Cerebellar nuclear complex (tissue), 1 donor: ENCODE results near the gene SLC1A3.

Experiments used
- DNase-seq, 2 experiments: peaks; one replicate each; lab custom pipeline; 2025; lab: John Stamatoyannopoulos, UW

Gene SLC1A3

DNA sequence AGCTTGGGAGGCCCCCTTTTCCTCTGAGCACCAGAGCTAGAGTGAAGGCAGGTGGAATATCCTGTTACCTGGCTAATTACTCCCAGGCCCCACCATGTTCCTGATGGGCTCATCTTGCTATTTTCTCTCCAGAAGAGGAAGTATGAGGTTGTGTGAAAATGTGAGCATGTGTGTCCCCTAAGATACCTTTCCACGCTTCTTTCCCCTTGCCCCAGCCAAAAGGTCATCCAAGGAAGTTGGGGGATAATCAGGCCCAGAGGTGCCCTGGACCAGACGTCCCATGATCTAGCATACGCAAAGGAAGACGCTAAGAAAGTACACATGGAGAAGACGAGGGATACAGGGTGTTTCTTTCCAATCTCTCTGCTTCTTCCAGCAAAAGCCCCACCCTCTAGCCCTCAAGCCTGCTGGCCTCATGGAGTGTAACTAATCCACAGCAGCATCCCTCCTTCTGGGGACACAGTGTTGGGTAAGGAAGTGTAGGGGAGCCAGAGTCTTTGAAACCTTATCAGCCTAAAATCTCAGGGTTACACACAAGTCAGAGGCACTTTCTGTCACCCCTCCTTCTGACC, 115.3 kb downstream of the SLC1A3 start:
- no peak for DNase-seq

DNA sequence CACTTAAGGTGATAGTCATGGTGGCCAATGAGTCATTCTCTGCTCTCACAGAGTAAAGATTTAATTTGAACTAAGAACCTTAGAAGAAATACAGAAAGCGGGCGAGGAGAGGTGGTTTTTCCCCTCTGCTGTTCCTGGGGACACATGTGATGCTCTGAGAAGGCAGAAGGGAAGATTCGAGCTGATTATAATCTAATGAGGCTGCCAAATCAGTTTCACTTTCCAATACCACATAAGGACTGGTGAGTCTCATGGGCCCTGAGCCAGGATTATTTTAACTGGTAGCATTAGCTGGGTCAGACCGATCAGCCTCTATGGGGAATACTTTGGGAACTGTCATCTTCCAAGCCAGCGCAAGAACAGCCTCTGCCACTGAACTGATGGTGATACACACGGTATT, 116.5 kb downstream of the SLC1A3 start:
- DNase-seq = no peak

DNA sequence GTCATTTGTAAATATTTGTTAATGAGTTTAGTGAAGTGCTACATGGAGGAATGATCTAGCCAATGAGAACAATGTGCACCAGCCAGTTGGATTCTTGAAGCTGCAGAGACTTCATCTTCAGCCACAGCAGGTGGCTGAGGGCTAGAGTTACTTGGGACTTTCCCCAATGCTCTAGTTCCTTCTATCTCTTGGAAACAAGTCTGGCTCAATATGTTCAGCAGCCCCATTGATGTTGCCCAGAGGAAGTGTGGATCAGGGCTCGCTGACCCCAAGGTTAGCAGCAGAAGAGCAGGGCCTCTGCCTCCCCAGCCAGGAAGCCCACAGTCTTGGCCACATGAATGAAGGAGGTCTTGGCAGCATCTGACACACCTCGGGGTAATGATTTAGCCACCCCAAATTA, 117.5 kb downstream of the SLC1A3 start:
- no peak for DNase-seq

DNA sequence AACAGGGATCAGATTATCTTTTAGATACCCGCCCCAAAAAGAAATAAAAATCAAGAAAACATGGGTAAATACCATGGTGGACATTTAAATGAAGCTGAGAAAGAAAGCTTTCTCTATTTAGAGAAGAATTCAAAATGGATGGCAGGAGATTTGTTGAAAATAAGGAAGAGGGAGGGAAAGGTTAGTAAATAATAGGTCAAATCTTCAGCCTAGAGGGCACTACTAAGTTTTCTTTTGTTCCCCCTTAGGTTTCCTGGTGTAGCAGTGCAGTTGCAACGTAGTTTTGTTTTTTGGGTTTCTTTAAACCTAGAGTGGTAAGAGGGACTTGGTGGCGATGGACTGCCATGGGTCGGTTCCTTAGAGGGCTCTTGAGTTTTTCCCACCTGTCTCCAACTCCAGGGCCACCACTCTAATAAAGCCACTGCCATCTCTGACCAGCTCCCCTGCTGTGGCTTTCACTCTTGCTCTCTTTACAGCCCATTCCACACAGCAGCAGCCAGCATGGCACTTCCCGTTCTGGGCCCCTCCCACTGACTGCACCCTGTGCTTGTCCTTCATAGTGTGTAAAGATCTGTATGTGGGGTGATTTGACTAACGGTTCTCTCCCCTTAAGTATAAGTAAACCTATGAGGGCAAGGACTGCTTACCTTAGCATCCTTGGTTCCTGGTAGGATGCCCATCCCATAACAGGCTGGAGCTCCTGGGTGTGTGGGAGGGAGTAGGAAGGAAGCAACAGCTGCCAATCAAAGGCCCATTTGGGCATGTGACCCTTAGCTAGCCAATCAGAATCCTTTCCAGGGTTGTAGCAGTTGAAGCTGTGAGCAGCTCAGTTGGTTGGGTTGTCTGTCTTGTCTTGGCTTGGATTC, 118.3 kb downstream of the SLC1A3 start:
- DNase-seq = no peak

DNA sequence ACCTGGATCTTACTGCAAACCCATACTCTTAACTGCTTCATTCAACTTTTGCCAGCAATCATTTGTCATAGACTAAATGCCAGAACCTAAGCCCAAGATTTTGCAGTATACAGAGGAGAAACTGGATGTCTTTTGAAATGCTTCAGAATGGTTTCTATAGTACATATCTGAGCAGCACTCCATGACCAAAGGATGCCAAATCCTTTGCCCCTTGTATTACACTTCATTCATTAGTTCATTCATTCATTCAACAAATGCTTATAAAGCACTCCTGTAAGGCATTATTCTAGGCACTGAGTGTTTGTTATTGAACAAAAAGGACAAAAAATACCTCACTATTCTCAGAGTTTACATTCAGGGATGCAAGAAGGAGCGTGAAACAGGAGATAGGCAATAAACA, 119.9 kb downstream of the SLC1A3 start:
- no peak for DNase-seq

DNA sequence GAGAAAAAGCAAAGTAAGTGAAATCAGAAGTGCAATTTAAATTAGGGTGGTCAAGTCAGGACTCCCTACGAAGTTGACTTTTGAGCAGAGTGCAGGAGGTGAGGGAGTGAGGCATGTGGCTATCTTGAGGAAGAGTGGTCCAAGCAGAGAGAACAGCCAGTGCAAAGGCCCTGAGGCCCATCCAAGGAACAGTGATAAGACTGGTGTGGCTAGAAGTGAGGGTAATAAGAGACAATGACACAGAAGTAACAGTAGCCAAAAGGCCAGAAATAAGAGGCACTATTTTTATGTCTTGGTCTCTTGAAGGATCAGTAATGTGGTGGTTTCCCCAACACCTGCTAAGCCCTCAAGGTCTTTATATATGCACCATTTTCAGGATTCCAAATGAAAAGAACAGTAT, 120.4 kb downstream of the SLC1A3 start:
- DNase-seq = no peak

DNA sequence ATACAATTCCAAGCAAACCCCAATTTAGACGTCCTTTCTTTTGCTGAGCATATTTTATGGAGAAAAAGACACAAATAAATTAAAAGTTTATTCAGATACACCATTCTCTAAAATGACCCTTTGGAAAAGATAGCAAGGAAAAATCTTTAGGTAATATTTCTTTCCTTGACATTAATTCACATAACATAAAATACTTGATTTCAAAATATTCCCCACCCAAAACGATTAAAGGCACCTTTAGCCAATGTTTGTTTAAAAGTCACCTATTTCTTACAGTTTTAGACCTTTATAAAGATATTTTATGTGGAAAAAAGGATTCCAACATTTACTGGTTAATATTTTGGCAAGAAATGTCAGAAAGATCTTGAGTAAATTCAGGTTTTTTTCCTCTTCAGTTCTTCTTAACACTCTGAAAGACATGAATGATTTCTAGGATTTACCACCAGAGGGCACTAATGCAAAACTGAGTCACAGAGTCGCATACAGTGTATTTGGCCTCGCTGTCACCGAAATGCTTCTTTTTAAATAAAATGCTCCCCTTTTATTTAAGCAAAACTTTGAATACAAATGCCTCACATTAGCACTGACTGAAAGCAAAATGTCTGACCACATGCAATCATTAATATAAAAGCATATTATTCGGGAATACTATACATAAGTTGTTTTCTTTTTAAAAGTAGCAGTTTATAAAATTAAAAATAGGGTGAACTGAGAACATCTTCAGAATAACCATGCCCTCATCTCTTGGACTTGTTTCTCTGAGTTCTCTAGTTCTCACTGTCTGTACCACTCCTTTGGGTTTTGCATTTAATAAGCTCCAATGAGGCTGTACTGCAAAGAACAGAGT, 122.5 kb downstream of the SLC1A3 start:
- no peak for DNase-seq

DNA sequence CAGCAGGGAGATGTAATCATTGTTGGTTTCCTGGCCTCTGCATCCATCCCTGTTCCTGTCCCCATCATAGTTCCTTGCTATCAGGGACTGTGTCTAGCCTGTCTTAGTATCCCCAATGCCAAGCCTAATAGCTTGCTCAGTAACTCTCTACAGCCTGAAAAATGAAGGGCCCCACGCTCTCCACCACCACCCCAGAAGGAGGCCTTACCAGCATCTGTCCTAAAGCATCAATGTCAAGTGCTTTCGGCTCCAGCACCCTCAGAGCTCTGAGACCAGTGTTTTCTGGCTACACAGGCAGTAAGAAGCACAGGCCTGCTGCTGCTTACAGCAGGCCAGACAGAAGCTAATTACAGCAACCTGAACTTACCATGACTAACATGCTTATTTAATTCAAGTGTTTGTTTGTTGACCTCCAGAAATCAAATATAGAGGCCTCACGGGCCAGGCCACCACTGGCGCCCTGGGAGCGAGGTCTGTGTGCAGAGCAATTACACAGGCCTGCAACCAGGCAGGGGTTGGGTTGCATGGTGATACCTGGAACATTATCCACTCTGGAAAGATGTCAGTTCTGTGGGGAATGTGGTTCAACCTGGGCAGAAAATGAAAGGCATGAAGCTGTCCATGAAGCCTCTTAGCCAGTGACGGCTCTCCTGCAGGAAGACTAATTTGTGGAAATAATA, 124.3 kb downstream of the SLC1A3 start:
- no peak for DNase-seq

DNA sequence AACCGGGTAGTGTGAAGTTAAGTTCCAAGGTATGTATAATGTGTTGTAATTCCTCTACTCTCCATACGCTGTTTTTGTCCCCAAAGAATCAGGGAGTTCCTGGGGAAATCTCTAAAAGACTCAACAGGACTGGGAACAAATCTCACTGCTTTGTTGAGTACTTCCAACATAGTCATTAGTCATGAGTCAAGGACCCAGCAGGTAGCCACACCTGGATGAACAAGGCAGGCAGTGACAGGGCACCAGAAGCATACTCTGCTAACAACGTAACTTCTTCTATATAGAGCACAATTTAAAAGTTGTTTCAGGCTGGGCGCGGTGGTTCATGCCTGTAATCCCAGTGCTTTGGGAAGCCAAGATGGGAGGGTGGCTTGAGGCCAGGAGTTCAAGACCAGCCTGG, 126.8 kb downstream of the SLC1A3 start:
- no peak for DNase-seq

DNA sequence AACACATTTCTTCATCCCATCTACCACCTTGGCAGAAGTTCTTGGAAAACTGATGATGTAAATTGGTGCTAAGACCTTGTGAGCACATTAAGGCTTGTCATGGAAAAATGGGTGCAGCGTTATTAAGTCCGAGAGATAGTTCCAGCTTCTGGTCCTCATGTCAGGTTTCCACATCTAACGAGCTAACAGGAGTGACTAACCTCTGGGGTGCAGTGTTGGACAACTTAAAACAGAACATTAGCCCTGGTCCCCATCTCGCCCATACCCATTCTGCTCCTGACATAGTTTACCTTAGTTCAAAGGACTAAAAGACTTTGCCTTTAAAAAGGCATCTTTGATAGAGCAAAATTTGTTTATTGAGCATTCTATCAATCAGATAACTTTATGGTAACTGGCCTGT, 128.0 kb downstream of the SLC1A3 start:
- DNase-seq = no peak

DNA sequence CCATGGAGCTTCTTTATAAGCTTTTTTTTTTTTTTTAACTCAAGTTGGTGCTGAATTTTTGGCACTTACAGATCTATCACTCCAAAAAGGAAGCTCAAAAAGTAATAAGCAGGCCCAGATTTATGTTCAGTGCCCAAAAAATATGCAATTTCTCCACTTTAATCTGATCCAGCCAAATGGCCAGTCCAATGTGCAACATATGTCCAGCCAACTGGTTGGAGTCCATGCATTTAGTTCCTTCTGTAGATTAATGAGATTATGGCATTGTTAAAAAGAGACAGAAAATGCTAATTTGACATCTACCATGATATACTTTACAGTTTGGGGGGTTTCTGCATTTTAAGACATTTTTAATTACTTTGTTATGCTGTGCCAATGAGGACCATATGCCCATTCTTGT, 129.5 kb downstream of the SLC1A3 start:
- DNase-seq = no peak
